NCI-H187 treated with DMSO at 0.1 percent for 48 hours (cell line): ENCODE data around the gene SLC25A26.
A peak's percentile ranks its signal among the peaks of the same experiment; 100 is the strongest.
"Not testable (repeated sequence)": the region's sequence is repeated elsewhere in the genome, so short reads cannot be mapped to it uniquely, and the experiment has no call there.

Experiments used
- DNase-seq: peaks from one replicate; lab custom pipeline; 2025; lab: John Stamatoyannopoulos, UW

The SLC25A26 gene

DNA sequence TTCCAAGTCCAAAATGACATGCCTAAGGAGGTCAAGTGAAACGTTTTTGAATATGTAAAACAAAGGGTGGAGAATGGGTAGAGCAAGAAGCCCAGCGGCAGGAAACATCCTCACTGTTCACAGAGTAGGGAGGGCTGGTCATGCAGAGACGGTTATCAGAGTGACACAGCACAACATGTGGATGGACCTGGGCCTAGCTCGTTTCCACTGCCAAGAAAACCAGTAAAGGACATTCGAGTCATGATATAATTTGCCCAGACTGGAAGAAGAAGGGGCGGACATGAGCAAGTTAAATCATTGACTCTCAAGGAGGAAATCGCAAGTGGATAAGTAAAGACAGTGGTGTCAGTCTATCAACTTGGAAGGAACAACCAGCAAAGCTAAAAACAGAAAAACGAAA lies 190.7 kb downstream of the SLC25A26 start:
- no peak for DNase-seq

DNA sequence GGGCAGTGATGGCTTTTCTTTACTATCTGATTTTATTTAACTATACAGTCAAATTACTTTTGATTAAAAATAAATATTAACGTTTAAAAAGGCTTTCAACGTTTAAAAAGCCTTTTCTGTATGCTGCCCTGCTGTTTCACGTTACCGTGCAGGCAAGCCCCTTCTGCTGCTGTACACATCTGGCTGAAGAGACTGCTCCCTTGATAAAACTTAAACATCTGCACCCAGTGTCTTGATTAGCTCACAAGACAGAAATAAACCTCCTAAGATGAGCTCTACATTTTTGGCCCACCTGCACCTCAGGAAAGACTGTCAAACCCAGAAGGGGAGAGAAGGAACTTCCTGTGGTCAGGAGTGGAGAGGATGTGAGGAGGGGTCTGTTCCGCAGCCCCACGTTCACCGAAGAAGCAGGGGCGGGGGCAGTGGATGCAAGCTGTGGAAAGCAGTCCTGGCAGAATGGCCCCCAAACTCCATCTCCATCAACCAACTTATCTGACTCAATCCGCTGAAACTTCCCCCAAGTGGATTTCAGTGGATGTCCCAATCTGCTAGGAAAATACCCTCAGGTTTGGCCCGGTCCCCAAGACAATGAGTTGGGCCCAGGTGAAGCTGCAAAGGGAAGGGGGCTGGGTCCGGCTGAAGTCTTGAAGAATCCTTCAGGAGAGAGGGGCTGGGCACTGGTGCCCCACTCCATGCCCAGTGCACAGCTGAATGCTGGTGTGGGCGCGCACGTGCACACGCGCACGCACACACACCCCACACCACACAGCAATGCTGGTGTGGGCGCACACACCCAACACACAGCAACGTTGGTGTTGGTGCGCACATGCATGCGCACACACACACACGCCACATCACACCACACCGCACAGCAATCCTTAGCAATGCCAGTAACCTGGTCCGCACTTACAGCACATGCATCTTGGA lies 191.4 kb downstream of the SLC25A26 start:
- no peak for DNase-seq

DNA sequence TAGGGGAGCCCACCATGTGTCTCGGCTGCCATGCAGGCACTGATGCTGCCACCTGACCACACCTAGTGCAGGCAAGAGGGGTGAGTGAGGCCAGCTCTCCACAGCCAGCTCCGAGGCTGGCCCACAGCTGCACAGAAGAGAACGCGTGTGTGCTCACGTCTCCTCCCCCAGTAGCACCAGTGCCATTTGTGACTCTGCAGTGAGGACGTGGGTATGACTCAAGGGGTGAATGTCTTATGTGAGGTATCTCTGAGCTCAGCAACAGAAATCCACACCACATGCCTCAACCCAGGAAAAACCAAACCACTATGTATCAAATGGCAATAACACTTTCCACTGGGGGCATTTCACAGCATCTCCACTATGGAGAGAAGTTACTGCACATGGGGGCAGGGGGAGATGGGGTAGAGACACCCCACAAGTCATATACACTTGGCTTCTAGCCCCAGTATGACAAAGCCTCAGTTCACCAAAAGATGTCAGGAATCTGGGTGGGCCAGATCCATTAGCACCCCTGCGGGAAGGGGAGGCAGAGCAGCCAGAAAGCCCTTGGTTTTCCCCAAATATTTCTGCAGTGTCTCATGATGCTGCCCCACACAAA lies 192.4 kb downstream of the SLC25A26 start:
- DNase-seq, result no peak

DNA sequence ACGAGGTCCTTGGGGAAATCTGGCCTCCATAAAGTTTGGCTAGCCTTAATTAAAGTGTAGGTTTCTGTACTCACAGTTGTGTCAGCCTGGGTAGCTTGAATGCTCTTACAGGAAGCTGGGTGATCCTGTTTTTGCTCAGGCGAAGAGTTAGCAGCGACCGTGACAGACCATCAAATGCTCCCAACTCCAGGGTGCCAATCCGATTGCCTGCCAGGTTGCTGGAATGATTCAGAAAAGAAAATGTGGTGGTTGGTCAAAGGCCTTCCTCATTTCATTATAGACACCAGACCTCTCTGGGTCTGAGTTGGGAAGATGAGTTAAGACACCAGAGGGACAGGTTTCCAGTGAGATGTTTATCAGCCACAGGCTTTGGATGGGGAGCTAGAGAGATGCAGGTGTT lies 194.0 kb downstream of the SLC25A26 start:
- DNase-seq, result no peak

- DNase-seq, result no peak
Measured at GRCh38 chr3:66415867-66416428, 195.1 kb downstream of the SLC25A26 start.

DNA sequence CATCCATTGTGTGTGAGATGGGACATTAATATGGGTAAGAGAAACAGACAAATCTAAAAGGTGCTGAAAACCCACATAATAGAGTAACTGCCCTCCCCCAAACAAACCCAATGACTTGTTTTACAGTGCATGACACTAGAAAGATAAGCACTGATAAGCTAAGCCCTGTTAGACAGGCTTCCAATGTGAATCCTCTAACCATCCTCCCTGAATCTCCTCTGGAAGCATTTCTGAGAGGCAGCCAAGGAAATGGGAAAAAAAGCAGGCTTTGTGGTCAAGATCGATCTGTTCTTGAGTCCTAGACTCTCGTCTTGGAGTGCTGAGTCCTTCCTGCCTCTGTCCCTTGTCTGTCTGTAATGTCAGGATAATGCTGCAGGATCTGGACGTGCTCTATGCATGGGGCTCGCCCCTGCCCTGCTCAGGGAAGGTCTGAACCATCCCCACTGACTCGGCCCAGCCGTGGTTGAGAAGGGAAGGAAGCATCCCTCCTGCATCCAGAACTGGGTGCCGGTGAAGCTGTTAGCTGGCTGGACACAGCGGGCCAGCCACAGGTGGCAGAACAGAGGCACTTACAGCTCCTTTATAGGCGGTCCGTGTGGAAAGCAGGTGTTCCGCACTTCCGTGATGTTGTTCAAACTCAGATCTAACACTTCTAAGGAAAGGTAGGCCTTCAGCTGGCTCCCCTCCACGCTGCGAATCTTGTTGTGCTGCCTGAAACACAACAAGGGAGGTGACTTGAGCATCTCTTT lies 195.9 kb downstream of the SLC25A26 start:
- no peak for DNase-seq

- peak; percentile 71 for DNase-seq
Measured at GRCh38 chr3:66418475-66418931, 197.7 kb downstream of the SLC25A26 start.

GRCh38 chr3:66419036-66419435 lies 198.2 kb downstream of the SLC25A26 start:
- no peak for DNase-seq

DNA sequence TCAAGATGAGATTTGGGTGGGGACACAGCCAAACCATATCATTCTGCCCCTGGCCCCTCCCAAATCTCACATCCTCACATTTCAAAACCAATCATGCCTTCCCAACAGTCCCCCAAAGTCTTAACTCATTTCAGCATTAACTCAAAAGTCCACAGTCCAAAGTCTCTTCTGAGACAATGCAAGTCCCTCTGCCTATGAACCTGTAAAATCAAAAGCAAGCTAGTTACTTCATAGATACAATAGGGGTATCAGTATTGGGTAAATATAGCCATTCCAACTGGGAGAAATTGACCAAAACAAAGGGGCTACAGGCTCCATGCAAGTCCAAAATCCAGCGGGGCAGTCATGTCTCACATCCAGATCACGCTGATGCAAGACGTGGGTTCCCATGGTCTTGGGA lies 200.3 kb downstream of the SLC25A26 start:
- not testable (repeated sequence) for DNase-seq

DNA sequence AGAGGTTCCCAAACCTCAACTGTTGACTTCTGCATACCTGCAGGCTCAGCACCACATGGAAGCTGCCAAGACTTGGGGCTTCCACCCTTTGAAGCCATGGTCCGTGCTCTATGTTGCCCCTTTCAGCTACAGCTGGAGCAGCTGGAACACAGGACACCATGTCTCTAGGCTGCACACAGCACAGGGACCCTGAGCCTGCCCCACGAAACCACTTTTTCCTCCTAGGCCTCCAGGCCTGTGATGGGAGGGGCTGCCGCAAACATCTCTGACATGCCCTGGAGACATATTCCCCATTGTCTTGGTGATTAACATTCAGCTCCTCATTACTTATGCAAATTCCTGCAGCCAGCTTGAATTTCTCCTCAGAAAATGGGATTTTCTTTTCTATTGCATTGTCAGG lies 201.1 kb downstream of the SLC25A26 start:
- not testable (repeated sequence) for DNase-seq

DNA sequence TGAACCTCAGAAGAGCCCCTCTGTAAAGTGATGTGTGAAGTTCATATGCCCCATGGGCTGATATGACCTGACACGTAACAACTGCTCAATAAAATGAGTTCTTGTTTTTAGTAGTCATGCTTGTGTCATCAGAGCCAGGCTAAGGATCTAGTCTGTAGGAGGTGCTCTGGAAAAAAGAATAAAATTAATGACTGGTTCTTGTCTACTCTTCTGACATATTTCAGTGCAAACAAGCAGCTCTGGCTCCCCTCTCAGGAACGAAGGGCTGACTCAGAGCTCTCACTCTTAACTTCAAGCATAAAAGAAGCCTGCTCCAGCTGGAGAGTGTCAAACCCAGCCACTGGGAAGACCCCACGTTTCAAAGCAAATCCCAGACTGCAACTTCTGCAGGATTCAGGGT lies 203.0 kb downstream of the SLC25A26 start:
- DNase-seq, result no peak

DNA sequence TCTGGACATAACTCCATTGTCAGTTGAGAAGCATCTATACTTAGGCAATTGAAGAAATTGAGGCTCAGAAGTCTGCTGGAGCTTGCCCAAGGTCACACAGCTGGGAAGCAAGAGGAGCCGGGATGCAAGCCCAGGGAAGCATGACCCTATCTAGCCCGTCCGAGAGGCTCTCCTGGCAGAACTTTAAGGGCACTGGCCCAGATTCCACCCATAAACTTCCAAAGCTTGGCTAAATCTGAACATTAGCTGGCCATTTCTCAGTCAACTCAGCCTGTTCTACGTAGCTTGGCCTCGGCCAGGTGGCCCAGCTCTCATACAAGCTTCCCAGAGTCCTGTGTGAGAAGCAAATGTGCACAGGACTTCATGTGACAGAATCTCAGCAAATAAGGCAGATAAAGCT lies 204.2 kb downstream of the SLC25A26 start:
- DNase-seq, result no peak

GRCh38 chr3:66425576-66426114 lies 204.8 kb downstream of the SLC25A26 start:
- no peak for DNase-seq

GRCh38 chr3:66426135-66426534 lies 205.3 kb downstream of the SLC25A26 start:
- DNase-seq, result no peak

DNA sequence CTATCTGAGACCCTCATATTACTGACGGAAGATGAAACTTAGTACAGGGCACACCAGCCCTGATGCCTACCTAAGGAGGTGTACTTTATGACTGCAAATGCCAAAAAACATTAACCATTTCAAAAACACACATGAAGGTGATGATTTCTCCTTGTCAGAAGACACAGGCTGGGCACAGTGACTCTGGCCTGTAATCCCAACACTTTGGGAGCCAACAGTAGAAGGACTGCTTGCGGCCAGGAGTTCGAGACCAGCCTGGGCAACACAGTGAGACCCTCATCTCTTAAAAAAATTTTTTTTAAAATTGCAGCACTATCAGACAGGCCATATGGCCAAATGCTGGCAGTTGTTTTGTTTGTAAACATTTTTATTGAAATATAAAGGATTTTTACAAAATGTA lies 206.6 kb downstream of the SLC25A26 start:
- no peak for DNase-seq

DNA sequence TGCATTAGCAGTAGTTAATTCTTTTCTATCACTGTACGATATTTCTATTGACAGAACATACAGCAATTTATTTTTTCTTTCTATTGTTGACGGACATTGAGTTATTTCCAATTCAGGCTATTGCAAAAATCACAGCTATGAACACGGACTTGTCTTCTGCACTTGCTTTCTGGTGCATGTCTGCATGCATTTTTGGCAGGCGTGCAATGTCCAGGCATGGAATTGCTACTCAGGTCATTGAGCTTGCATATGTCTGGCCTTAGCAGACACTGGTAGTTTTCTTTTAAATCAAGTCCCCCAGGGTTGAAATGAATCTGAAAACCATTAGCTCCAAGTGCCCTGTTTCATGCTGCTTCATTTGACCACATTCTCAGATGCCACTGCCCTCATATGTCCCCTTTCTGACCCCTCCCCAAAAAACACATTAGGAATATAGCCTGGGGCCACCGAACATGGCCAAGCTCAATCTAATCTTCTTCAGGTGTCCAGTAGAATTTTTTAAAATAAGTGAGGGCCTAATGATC lies 207.2 kb downstream of the SLC25A26 start:
- no peak for DNase-seq
